ENCODE results near the gene WWP2.
"Not testable (repeated sequence)": the region's sequence is repeated elsewhere in the genome, so short reads cannot be mapped to it uniquely, and the experiment has no call there.

WWP2 gene

DNA sequence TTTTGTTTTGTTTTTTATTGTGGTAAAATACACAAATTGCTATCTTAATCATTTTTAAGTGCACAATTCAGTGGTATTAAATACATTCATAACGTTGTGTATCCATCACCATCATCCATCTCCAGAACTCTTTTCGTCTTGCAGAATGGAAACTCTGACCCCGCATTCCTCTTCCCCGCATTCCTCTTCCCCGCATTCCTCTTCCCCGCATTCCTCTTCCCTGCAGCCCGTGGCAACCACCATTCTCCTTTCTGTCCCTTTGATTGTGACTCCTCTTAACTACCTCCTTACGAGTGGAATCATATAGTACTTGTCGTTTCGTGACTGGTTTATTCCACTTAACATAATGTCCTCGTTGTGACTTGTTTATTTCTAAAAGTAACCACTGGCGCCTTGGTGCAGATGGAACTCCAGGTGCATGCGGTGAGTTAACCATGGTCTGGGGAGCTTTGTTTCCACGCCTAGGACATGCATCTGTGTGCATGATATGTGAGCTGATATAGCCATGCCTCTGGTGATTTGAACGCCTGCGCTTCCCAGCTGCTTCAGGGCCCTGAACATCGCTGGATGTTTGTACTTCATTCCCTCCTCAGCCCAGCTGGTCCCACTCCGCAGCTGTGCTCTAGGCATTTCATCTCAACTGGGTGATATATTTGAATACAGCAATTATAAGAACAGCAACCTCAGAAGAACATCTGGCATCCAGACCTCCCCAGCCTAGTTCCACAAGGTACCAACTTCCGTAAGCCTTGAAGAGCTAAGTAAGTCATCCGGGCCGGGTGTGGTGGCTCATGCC lies 181.3 kb downstream of the WWP2 start:
- DNase-seq (ENCODE audit: low spot score), result not testable (repeated sequence)

DNA sequence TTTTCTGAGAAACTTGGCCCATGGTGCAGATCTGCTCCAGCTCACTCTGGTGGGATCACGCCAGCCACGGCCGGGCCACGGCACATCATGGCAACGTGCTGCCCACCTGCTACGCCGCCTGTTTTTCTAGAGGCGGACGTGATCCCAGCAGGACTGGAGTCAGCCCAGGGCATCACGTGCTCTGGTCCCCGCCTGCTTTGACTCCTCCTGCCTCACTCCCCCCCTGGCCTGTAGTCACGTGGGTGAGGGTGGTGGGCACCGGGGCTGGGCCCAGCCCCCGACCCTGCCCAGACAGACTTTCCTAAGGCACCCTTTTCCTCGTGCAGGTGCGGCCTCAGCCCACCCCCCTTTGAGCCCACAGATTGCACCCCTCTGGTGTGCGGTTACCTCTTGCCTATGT lies 188.3 kb downstream of the WWP2 start:
- not testable (repeated sequence) for DNase-seq (ENCODE audit: low spot score)

DNA sequence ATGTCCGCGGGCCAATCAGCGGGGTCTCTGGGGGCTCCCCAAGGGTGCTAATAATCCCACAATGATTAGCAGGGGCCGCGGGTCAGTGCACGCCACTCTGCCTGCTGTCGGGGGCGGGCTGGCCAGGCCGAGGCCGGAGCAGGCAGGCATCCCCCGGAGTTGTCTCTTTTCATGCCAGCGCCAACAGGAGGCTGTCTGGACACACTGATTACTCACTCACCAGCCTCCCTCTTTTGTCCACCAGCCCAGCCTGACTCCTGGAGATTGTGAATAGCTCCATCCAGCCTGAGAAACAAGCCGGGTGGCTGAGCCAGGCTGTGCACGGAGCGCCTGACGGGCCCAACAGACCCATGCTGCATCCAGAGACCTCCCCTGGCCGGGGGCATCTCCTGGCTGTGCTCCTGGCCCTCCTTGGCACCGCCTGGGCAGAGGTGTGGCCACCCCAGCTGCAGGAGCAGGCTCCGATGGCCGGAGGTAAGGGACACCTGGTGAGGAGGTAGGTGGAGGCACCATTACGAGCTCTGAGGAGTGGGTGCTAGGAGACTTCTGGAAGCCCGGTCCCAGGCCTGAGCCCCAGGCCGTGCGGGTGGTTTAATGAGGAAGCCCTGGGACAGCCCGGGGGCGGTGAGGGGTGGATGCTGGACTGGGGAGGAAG lies 189.0 kb downstream of the WWP2 start, which contains the start of gene CLEC18A:
CLEC18A (plus strand) TSS at position 318 of the 655 bp plus-strand sequence; CDS start at position 351, 33 bp downstream.
- DNase-seq (ENCODE audit: low spot score), result not testable (repeated sequence)

DNA sequence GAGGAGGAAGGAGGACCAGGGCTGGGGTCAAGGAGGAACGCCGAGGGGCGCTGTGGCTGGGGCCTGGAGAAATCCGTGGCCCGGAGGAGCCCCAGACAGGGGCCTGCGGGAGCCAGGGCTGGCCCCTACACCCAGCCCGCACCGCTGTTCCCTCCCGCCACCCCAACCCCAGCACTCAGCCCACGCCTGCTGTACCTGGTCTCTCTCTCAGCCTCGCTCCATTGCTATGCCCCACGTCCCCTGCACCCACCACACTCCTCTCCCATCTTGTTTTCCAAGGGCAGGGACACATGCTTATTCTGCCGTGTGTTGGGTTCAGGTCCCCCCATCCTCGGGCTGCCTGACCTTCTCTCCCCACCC lies 189.5 kb downstream of the WWP2 start:
- DNase-seq (ENCODE audit: low spot score), result not testable (repeated sequence)

DNA sequence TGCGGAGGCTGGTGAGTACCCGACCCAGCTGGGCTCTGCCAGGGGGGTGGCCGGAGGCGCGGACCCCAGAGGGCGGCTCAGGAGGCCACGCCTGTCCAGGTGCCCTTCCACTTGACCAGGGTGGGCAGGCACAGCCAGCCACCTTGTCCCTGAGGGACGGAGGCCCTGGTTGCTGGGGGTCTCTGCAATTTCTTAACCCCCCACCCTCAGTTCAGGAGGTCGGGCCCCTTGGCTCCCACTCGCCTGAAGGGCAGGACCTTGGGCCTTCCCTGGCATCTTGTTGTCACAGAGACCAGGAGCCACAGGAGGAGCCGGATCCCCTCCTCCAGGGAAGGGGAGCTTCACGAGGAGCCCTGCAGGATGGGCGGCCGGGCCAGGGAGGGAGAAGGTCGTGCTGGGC lies 190.0 kb downstream of the WWP2 start:
- DNase-seq (ENCODE audit: low spot score), result not testable (repeated sequence)

DNA sequence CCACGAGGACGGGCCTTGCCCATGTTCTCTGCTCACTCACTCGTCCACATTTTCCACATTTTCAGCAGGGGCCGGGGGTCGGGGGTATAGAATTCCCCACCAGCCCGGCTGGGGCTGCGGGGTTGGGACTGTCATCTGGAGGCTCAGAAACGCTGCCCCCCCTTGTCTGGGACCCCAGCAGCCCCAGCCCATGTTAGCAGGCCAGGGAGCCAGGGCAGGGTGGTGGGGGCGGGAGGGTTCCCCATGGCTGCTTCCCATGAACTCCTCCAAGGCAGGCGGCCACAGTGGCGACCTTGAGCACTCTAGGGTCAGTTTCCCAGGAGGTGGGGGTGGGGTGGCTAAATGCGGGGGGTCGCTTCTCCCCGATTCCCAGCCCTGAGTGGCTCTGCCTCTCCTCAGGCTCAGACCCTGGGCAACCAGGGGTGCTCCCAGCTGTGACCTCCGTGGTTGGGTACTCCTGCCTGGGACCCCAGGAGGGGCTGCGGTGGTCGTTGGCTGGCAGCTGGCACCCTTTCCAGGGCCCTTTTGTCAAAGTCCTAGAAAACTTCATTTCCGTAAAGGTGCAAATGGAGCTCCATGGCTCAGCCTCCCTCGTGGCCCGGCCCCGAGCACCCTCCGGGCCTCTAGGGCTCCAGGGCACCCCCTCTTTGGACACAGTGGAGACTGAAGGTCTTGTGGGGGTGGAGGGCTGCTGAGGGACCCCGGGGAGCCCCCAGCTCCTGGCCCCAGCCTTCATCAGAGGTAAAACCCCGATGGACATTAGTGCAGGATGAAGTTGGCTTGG lies 190.6 kb downstream of the WWP2 start:
- DNase-seq (ENCODE audit: low spot score), result not testable (repeated sequence)

DNA sequence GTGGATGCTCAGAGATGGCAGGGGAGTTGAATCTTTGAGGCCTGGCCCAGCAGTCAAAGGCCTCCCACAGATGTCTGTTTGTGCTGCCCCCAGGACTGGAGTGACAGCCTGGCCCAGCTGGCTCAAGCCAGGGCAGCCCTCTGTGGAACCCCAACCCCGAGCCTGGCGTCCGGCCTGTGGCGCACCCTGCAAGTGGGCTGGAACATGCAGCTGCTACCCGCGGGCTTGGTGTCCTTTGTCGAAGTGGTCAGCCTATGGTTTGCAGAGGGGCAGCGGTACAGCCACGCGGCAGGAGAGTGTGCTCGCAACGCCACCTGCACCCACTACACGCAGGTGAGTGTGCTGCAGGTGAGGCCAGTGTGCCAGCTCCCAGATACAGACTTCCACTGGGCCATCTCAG lies 192.1 kb downstream of the WWP2 start:
- not testable (repeated sequence) for DNase-seq (ENCODE audit: low spot score)

DNA sequence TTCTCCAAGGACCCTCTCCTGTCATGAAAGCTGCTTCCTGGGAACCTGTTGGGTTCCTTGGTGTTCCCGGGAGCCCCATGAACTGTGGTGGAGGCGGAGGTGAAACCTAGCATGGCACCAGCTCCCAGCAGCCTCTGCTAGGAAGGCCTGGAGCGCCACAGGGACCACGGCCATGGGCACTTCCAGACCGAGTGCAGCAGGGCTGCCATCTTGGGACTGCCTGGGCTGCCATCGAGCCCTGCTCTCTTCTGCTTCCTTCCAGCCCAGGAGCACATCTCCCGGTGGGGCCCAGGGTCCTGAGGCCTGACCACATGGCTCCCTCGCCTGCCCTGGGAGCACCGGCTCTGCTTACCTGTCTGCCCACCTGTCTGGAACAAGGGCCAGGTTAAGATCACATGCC lies 201.2 kb downstream of the WWP2 start:
- DNase-seq (ENCODE audit: low spot score), result not testable (repeated sequence)

DNA sequence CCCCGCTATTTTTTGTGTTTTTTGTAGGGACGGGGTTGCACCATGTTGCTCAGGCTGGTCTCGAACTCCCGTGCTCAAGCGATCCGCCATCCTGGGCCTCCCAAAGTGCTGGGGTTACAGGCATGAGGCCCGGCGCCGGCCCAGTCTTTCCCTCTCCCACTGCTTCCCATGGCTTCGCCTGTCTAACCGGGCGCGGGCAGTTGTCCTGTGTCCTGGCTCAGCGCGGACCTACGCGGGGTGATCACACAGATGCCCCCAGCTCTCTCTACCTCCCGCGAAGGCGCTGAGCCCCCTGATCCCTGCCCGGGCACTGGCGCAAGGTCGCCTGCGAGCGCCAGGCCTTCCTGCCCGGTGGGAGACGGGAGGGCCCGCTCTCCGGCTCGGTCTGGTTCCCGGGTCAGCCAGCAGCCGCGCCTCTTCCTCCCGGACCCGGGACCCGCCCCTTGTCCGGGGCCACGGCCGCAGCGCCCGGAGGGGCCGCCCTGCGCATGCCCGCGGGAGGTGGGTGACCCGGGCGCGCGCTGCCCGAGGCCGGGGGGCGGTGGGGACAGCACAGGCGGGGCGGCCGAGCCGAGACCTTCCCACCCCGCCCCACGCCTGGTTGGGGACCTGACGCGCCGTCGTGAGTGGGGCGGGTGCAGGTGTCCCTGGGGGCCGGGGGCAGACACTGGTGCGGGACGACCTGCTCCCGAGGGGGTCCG lies 203.0 kb downstream of the WWP2 start:
- peak; percentile 63 for DNase-seq (ENCODE audit: low spot score)

DNA sequence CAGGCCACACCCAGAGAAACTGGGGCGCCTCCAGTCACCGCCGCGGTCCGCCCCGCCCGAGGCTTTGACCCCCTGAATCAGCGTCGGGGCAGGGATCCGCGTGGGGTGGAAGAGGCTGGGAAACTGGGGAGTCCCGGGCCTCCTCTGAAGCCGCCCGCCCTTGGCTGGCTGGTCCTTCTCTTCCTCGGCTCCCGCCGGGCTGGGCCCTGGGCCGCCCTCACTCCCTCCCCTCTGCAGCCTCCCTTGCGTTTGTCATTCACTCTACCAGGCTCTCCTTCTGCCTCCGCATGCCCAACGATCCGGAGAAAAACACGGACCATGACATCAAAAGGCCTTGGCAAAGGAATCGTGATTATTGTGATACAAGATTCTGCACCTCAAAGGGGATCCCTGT lies 203.5 kb downstream of the WWP2 start:
- not testable (repeated sequence) for DNase-seq (ENCODE audit: low spot score)

DNA sequence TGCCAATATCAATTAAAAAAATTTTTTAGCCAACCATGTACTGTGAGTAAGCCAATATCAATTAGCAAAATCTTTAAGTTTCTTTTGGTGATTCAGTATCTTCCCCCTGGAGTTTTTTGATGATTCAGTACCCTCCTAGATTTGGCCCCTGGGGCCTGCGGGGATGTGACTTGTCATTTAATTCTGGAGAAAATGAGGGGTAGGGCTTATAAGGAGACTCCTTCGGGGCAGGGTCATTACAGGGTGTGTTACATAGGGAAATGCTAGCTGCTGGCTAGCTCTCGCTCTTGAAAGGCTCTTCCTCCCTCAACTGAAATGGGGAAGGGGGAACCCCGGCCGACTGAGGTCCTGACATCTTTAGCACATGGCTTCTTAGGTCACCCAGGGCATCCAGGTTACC lies 205.6 kb downstream of the WWP2 start:
- not testable (repeated sequence) for DNase-seq (ENCODE audit: low spot score)

DNA sequence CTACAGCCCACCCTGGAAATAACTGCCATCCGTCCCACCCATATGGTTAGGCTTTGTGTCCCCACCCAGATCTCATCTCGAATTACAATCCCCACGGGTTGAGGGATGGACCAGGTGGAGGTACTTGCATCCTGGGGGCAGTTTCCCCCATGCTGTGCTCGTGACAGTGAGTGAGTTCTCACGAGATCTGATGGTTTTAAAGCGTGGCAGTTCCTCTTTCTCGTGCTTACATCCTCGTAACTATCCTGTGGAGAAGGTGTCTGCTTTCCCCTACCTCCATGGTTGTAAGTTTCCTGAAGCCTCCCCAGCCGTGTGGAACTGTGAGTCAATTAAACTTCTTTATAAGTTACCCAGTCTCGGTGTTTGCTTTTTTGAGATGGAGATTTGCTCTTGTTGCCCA lies 206.0 kb downstream of the WWP2 start:
- not testable (repeated sequence) for DNase-seq (ENCODE audit: low spot score)

DNA sequence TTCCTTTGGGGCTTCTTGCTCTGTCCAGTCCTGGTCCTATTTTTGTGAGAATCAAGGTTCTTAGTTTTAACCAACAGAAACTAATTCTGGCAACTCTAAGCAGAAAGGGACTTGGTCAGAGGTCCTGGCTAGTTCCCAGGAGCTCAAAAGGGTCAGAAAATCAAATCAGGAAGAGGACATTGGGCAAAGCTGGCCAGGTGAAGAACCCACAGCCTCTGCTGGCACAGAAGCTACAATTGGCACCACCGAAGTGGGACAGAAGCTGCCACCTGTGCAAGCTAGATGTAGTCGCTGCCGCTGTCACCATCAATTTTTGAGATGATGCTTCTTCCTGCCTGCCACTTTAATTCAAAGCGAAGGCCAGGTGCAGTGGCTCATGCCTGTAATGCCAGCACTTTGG lies 207.5 kb downstream of the WWP2 start:
- not testable (repeated sequence) for DNase-seq (ENCODE audit: low spot score)

DNA sequence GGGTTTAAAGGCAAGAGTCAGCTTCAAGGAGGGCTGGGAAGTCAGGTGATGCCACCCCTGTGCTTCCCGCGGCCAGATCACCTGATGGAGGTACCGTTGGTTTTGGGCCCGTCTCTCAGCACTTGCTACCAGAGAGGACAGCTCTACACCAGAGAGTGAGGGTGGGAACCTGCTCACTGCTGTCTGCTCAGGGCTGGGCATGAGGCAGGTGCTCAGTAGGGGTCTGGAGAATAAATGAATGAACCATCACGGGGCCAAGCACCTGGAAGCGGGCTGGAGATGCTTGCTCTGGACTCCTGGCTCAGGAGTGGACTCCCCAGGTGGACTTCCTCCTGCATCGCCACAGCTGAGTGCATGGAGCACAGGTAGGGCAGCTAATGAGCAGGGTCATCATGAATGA lies 210.0 kb downstream of the WWP2 start:
- not testable (repeated sequence) for DNase-seq (ENCODE audit: low spot score)

DNA sequence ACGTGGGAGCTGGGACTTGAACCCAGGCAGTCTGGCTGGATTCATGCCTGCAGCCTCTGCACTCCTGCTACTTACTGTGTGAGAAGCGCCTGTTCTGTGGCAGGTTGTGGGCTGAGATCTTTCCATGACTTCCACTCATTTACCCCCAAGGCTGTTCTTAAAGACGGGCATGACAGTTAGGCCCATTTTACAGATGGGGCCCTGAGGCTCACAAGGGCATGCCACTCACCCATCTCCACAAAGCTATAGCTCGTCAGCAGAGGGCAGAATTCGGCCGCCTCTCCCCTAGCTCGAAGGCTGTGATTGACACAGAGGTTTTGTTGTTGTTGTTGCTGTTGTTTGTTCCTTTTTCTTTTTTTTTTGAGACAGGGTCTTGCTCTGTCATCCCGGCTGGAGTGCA lies 210.8 kb downstream of the WWP2 start:
- DNase-seq (ENCODE audit: low spot score), result not testable (repeated sequence)

DNA sequence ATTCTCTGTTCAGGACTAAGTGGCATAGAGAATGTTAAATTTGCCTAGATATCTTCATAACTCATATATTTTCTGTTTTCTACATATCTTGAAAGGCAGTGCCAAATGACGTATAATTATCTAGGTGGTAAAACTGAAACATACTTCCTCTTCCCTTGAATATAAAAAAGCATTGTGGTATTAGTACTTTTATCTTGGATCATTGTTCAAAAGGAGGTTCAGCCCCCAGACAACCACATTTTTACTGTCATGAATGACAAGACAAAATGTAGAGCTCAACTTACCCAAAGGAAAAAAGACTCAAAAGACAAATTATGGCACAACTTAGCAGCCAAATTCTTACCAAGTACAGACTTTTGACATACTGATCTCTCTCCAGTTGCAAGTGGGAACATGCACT lies 223.1 kb downstream of the WWP2 start:
- DNase-seq (ENCODE audit: low spot score), result not testable (repeated sequence)
